Tongue (tissue), 1 donor: ENCODE data around the gene STOML3. TPM values are rescaled to one million over a fixed set of nuclear protein-coding genes. Genes with fewer than 3 reads are reported as not detected.

Experiments
- total RNA-seq: library from RNA; depleted of rRNA; stranded (reverse); fragments of >200 nt; gene quantifications from one replicate; pipeline ENCODE4 v1.2.3, GENCODE V29; 2014

STOML3 gene
- total RNA-seq, 1 donor from 2014 or later, result 0.10 TPM

Other genes with a start within 250 kb of the STOML3 start
- 34.0 TPM for gene PROSER1, start 47.3 kb upstream of the STOML3 start, total RNA-seq
- 45.2 TPM for gene NHLRC3, start 47.6 kb upstream of the STOML3 start, total RNA-seq